Gastroesophageal sphincter (tissue), 4 donors: ENCODE measurements around the gene AMPD2. TPM values are rescaled to one million over a fixed set of nuclear protein-coding genes. Genes with fewer than 3 reads are reported as not detected.
"Not testable (repeated sequence)": the region's sequence is repeated elsewhere in the genome, so short reads cannot be mapped to it uniquely, and the experiment has no call there.

Source experiments
- ATAC-seq: fragments of 150-250 bp; one replicate; pipeline ENCODE4 v1.9.1; 2016; ENCODE audit warnings: mild to moderate bottlenecking, moderate library complexity
- H3K27ac ChIP-seq, 4 donors: fragments of 200-600 bp; sonication (generic) in 3 of 4; 1 replicate in 3 of 4; 2 replicates in 1 of 4; pipeline ENCODE4 v1.5.1; 2016 to 2019
- H3K27me3 ChIP-seq: fragments of 200-600 bp; sonication (generic); one replicate; pipeline ENCODE4 v1.5.1; 2019
- H3K36me3 ChIP-seq, 2 donors: fragments of 200-600 bp; sonication (generic); one replicate each; pipeline ENCODE4 v1.5.1; 2019; ENCODE audit warnings: control low read depth in 1 of 2
- H3K4me1 ChIP-seq, 3 donors: fragments of 200-600 bp; sonication (generic); 1 replicate in 2 of 3; 2 replicates in 1 of 3; pipeline ENCODE4 v1.5.1; 2016 to 2019; ENCODE audit warnings: control low read depth in 2 of 3
- H3K4me3 ChIP-seq, 2 donors: fragments of 200-600 bp; sonication (generic); one replicate each; pipeline ENCODE4 v1.5.1; 2019; ENCODE audit warnings: mild to moderate bottlenecking in 1 of 2, moderate library complexity in 1 of 2
- H3K9me3 ChIP-seq, 3 donors: fragments of 200-600 bp; sonication (generic); one replicate each; pipeline ENCODE4 v1.5.1; 2017 to 2019; ENCODE audit warnings: control low read depth in 2 of 3
- CTCF ChIP-seq, 4 experiments: fragments of 200-600 bp in 2 of 4; fragments of 450-650 bp in 2 of 4; sonication (generic) in 1 of 4; IDR thresholded peaks; one replicate each; pipeline ENCODE4 v1.5.1; 2017 to 2019; ENCODE audit warnings: antibody characterized with exemption in 4 of 4, mild to moderate bottlenecking in 2 of 4, moderate library complexity in 2 of 4
- EP300 ChIP-seq: sonication (generic); formaldehyde crosslinking; IDR thresholded peaks from one replicate; pipeline ENCODE4 v1.6.1; 2017; ENCODE audit warnings: antibody characterized with exemption, mild to moderate bottlenecking
- POLR2A ChIP-seq, 2 donors: fragments of 450-650 bp; IDR thresholded peaks; one replicate each; pipeline ENCODE4 v1.6.1; 2017; ENCODE audit warnings: antibody characterized with exemption in 2 of 2, mild to moderate bottlenecking in 2 of 2, moderate library complexity in 1 of 2
- POLR2AphosphoS5 ChIP-seq: sonication (generic); formaldehyde crosslinking; IDR thresholded peaks from one replicate; pipeline ENCODE4 v1.6.1; 2017; ENCODE audit warnings: antibody characterized with exemption
- WGBS, 2 donors: methylation state at CpG; one replicate each; pipeline ENCODE4 v1.1.5; 2018; ENCODE audit warnings: low coverage in 1 of 2; 5-methylcytosine and 5-hydroxymethylcytosine counted together
- total RNA-seq, 4 donors: library from RNA; depleted of rRNA; stranded (reverse); fragments of >200 nt; gene quantifications; one replicate each; pipeline ENCODE4 v1.1.0, GENCODE V29; 2016

The AMPD2 gene
- total RNA-seq, 4 donors from 2014 or later, result 28.9 to 38.0 (median 35.6) TPM

- no peak overlapping the region for H3K27ac ChIP-seq
- no peak overlapping the region for H3K4me3 ChIP-seq
- no peak for TF ChIP-seq CTCF (IDR thresholded peaks at IDR 0.05)
- TF ChIP-seq POLR2A (IDR thresholded peaks at IDR 0.05), result no peak
- no peak for TF ChIP-seq POLR2AphosphoS5
- H3K9me3 ChIP-seq, result no peaks in the 10 kb centered on the region
- peaks cover 0 to 62% of the 10 kb centered on the region in 2 donors for H3K36me3 ChIP-seq
- no peaks in the 10 kb centered on the region for H3K27me3 ChIP-seq
- WGBS, 2 donors, result 60 to 72% methylated on average over 1 to 2 of the region's 2 CpGs
- no peak for ATAC-seq
- peaks cover 0 to 11% (median 3%) of the 10 kb centered on the region in 3 donors for H3K4me1 ChIP-seq
These were observed 41.8 kb downstream of the AMPD2 start for GRCh38 chr1:109661391-109661790.

- WGBS, 2 donors, result 83 to 86% methylated on average over 1 of the region's 1 CpG
- Histone ChIP-seq H3K9me3 (no peaks in the 10 kb centered on the region), H3K36me3 (peaks cover 0 to 44% of the 10 kb centered on the region in 2 donors), H3K27ac (no peak overlapping the region), H3K4me1 (peaks cover 0 to 18% (median 3%) of the 10 kb centered on the region in 3 donors), H3K4me3 (no peak overlapping the region), H3K27me3 (no peaks in the 10 kb centered on the region)
- TF ChIP-seq POLR2AphosphoS5, result no peak
- TF ChIP-seq EP300, result no peak
- TF ChIP-seq CTCF (IDR thresholded peaks at IDR 0.05), result no peak
- no peak for TF ChIP-seq POLR2A (IDR thresholded peaks at IDR 0.05)
- ATAC-seq, result no peak
These were observed 45.0 kb downstream of the AMPD2 start for GRCh38 chr1:109664671-109665070.

GRCh38 chr1:109667452-109668122 lies 48.0 kb downstream of the AMPD2 start, which contains the start of gene GSTM2:
Gene GSTM2, plus strand, starts transcription at chr1:109668057. Its CDS starts 59 bp downstream, at chr1:109668116.
- TF ChIP-seq POLR2A (IDR thresholded peaks at IDR 0.05) (peak in 1 of 2 donors; percentile 15), EP300 (no peak), POLR2AphosphoS5 (no peak)
- ATAC-seq, result peak; percentile 99
- Histone ChIP-seq H3K36me3 (peaks cover 0 to 29% of the 10 kb centered on the region in 2 donors), H3K4me1 (peaks cover 0 to 18% (median 3%) of the 10 kb centered on the region in 3 donors), H3K9me3 (no peaks in the 10 kb centered on the region), H3K27ac (peak within 1 kb of the TSS; percentile 47 to 74 (median 64)), H3K27me3 (no peaks in the 10 kb centered on the region), H3K4me3 (peak within 1 kb of the TSS; percentile 62 to 72)
- WGBS, 2 donors, result 5 to 7% methylated on average over 7 to 12 of the region's 22 CpGs

- H3K4me3 ChIP-seq, result peak overlapping the region; percentile 62 to 72
- H3K27ac ChIP-seq, result peak overlapping the region; percentile 7 to 74 (median 64)
- no peaks in the 10 kb centered on the region for H3K27me3 ChIP-seq
- TF ChIP-seq POLR2A (IDR thresholded peaks at IDR 0.05) (no peak), EP300 (no peak), POLR2AphosphoS5 (no peak), CTCF (IDR thresholded peaks at IDR 0.05) (no peak)
- peaks cover 0 to 18% (median 3%) of the 10 kb centered on the region in 3 donors for H3K4me1 ChIP-seq
- 0% methylated on average over 1 of the region's 26 CpGs; no CpG with 5 or more reads in 1 of the 2 donors for WGBS, 2 donors
- ATAC-seq, result no peak
- H3K36me3 ChIP-seq, result peaks cover 0 to 32% of the 10 kb centered on the region in 2 donors
- H3K9me3 ChIP-seq, result no peaks in the 10 kb centered on the region
These were observed 48.6 kb downstream of the AMPD2 start for GRCh38 chr1:109668123-109668775.

GRCh38 chr1:109669246-109669948 lies 49.8 kb downstream of the AMPD2 start:
- 92 to 93% methylated on average over 10 to 18 of the region's 22 CpGs for WGBS, 2 donors
- TF ChIP-seq EP300 (no peak), POLR2AphosphoS5 (no peak), CTCF (IDR thresholded peaks at IDR 0.05) (no peak), POLR2A (IDR thresholded peaks at IDR 0.05) (no peak)

GRCh38 chr1:109669949-109670302 lies 50.3 kb downstream of the AMPD2 start:
- not testable (repeated sequence) for H3K9me3 ChIP-seq, ATAC-seq, H3K27me3 ChIP-seq, H3K27ac ChIP-seq, H3K4me3 ChIP-seq
- Histone ChIP-seq H3K36me3 (peaks cover 0 to 37% of the 10 kb centered on the region in 2 donors), H3K4me1 (peaks cover 0 to 18% (median 3%) of the 10 kb centered on the region in 3 donors)
- WGBS, 2 donors, result no CpG with 5 or more reads among the region's 5 CpGs

More at GRCh38 chr1:109669246-109669948, 49.8 kb downstream of the AMPD2 start:
- Histone ChIP-seq H3K27me3 (no peaks in the 10 kb centered on the region), H3K4me3 (no peak overlapping the region), H3K9me3 (no peaks in the 10 kb centered on the region), H3K27ac (no peak overlapping the region), H3K4me1 (peaks cover 0 to 18% (median 3%) of the 10 kb centered on the region in 3 donors), H3K36me3 (peaks cover 0 to 39% of the 10 kb centered on the region in 2 donors)
- no peak for ATAC-seq
